K562 (cell line): ENCODE measurements around the gene VWA3B. TPM values are rescaled to one million over a fixed set of nuclear protein-coding genes. Genes with fewer than 3 reads are reported as not detected.

Experiments
- ATAC-seq: fragments of 200-7000 bp; cut with Tn5 transposase; 3 replicates; pipeline ENCODE4 v1.9.1; 2020; ENCODE audit warnings: moderate library complexity
- BruUV-seq: library from RNA; stranded (reverse); fragments of 400-500 nt; replicated peaks from 2 replicates; lab custom pipeline; 2021; lab: Mats Ljungman, UMichigan
- CTCF ChIA-PET: fragments of 300-600 bp; formaldehyde crosslinking; extraction: SDS; loops from one replicate; lab custom pipeline; 2021; ENCODE audit warnings: low intra/inter-chr PET ratio; lab: Yijun Ruan, JAX
- POLR2A ChIA-PET: fragments of 300-600, 350-650 bp; sonication (Branson Sonifier 250); formaldehyde crosslinking; extraction: SDS; loops from one replicate; lab custom pipeline; 2021; ENCODE audit warnings: antibody characterized with exemption, inconsistent platforms; lab: Yijun Ruan, JAX
- DNase-seq, 4 experiments: peaks; one replicate each; pipeline versions ENCODE4 v3.0.0 to v3.0.0-alpha.2; 2011 to 2018; ENCODE audit warnings: low spot score in 3 of 4, mixed read lengths in 3 of 4; ENCODE audit errors: extremely low read depth in 1 of 4
- FAIRE-seq: peaks from 2 replicates; lab custom pipeline; 2011; peaks lifted over from hg19 to GRCh38; lab: Jason Lieb, UNC
- H2AFZ ChIP-seq: 2 replicates; pipeline ENCODE4 v1.6.0; 2011; ENCODE audit warnings: low read depth, low read length, control low read depth, inconsistent platforms
- H3K27ac ChIP-seq: fragments of 200-600 bp; 3 replicates; pipeline ENCODE4 v1.8.0; 2011; ENCODE audit warnings: low read depth, mild to moderate bottlenecking, control low read depth, inconsistent platforms, low read length, moderate library complexity, mixed read lengths; ENCODE audit errors: extremely low read depth
- H3K27me3 ChIP-seq, 2 experiments: fragments of 300-600 bp in 1 of 2; 2 replicates in 1 of 2; 3 replicates in 1 of 2; pipeline versions ENCODE4 v1.6.0 to v1.8.0; 2011; ENCODE audit warnings: inconsistent platforms in 2 of 2, low read length in 2 of 2, mild to moderate bottlenecking in 1 of 2, mixed read lengths in 1 of 2, moderate library complexity in 1 of 2; ENCODE audit not compliant: control insufficient read depth in 2 of 2, insufficient read depth in 2 of 2
- H3K36me3 ChIP-seq: fragments of 300-600 bp; 3 replicates; pipeline ENCODE4 v1.8.0; 2011; ENCODE audit warnings: mild to moderate bottlenecking, low read length, inconsistent platforms; ENCODE audit not compliant: control insufficient read depth, insufficient read depth
- H3K4me1 ChIP-seq, 2 experiments: fragments of 200-600 bp in 1 of 2; replicated peaks in 1 of 2; 2 replicates in 1 of 2; 3 replicates in 1 of 2; pipeline versions ENCODE4 v1.5.1 to v1.8.0; 2011; ENCODE audit warnings: inconsistent platforms in 2 of 2, low read length in 2 of 2, mild to moderate bottlenecking in 1 of 2, mixed read lengths in 1 of 2, moderate library complexity in 1 of 2; ENCODE audit not compliant: control insufficient read depth in 2 of 2, insufficient read depth in 2 of 2
- H3K4me2 ChIP-seq: 2 replicates; pipeline ENCODE4 v1.6.1; 2011; ENCODE audit warnings: low read length, control low read depth, inconsistent platforms, mixed read lengths; ENCODE audit not compliant: insufficient read depth
- H3K4me3 ChIP-seq: fragments of 200-600 bp; sonication (generic), shearing (Covaris generic); 2 replicates; pipeline ENCODE4 v1.5.1; 2016; ENCODE audit warnings: control low read depth, inconsistent platforms
- H3K79me2 ChIP-seq: fragments of 200-600 bp; 3 replicates; pipeline ENCODE4 v1.8.0; 2011; ENCODE audit warnings: low read length, inconsistent platforms; ENCODE audit not compliant: control insufficient read depth, insufficient read depth
- H3K9ac ChIP-seq, 2 experiments: 2 replicates each; pipeline versions ENCODE4 v1.6.0 to v1.6.1; 2011; ENCODE audit warnings: low read depth in 2 of 2, low read length in 2 of 2, control low read depth in 1 of 2, inconsistent platforms in 1 of 2, mild to moderate bottlenecking in 1 of 2, mixed read lengths in 1 of 2; ENCODE audit not compliant: insufficient read depth in 1 of 2
- H3K9me1 ChIP-seq: one replicate; pipeline ENCODE4 v1.6.0; 2011; ENCODE audit warnings: inconsistent platforms, mild to moderate bottlenecking, low read length, moderate library complexity; ENCODE audit not compliant: control insufficient read depth, insufficient read depth
- H3K9me3 ChIP-seq: replicated peaks from 2 replicates; pipeline ENCODE4 v1.5.1; 2011; ENCODE audit warnings: low read depth, low read length, inconsistent platforms; ENCODE audit not compliant: control insufficient read depth, insufficient read depth
- H4K20me1 ChIP-seq: replicated peaks from 2 replicates; pipeline ENCODE4 v1.6.1; 2011; ENCODE audit warnings: low read length, inconsistent platforms, mixed read lengths; ENCODE audit not compliant: control insufficient read depth, insufficient read depth
- ARID3B ChIP-seq: fragments of 250-450 bp; sonication (Bioruptor Pico); IDR thresholded peaks from 2 replicates; pipeline ENCODE4 v1.4.0; 2020; ENCODE audit warnings: borderline replicate concordance
- CHD1 ChIP-seq: fragments of 200-600 bp; sonication (generic); IDR thresholded peaks from one replicate; pipeline ENCODE4 v1.6.1; 2012; ENCODE audit warnings: mild to moderate bottlenecking, moderate library complexity, low read length, inconsistent platforms
- DMBX1 ChIP-seq: fragments of 250-450 bp; sonication (Bioruptor Pico); IDR thresholded peaks from 2 replicates; pipeline ENCODE4 v1.8.0; 2022; ENCODE audit warnings: inconsistent platforms, mild to moderate bottlenecking, moderate library complexity, borderline replicate concordance
- FIP1L1 ChIP-seq: fragments of 200-400 bp; formaldehyde crosslinking; IDR thresholded peaks from 2 replicates; pipeline ENCODE4 v1.6.1; 2018; ENCODE audit warnings: mild to moderate bottlenecking, low read depth, low read length; ENCODE audit not compliant: poor library complexity, severe bottlenecking
- GTF2A2 ChIP-seq: IDR thresholded peaks from 2 replicates; pipeline ENCODE4 v1.6.1; 2016; ENCODE audit warnings: mild to moderate bottlenecking, missing genetic modification characterization, missing compliant biosample characterization
- HSF4 ChIP-seq: fragments of 250-450 bp; sonication (Bioruptor Pico); IDR thresholded peaks from 2 replicates; pipeline ENCODE4 v2.1.2; 2022; ENCODE audit warnings: mild to moderate bottlenecking, moderate library complexity, borderline replicate concordance
- IRF1 ChIP-seq: sonication (generic); formaldehyde crosslinking; IDR thresholded peaks from 2 replicates; pipeline ENCODE4 v1.8.0; 2022; ENCODE audit warnings: missing genetic modification reagents, mild to moderate bottlenecking, borderline replicate concordance
- MAFK ChIP-seq: IDR thresholded peaks from 2 replicates; pipeline ENCODE4 v1.6.1; 2011; ENCODE audit warnings: low read length, improper control_type of control experiment
- MXI1 ChIP-seq: IDR thresholded peaks from 2 replicates; pipeline ENCODE4 v1.6.1; 2011; ENCODE audit warnings: low read depth, mild to moderate bottlenecking, improper control_type of control experiment, low read length
- NR2F6 ChIP-seq: fragments of 450-650 bp; formaldehyde crosslinking; IDR thresholded peaks from 2 replicates; pipeline ENCODE4 v1.4.0; 2020; ENCODE audit warnings: mild to moderate bottlenecking
- SMARCA5 ChIP-seq: fragments of 450-650 bp; IDR thresholded peaks from 2 replicates; pipeline ENCODE4 v1.6.1; 2016
- SNAPC5 ChIP-seq: fragments of 250-450 bp; sonication (Bioruptor Pico); IDR thresholded peaks from 2 replicates; pipeline ENCODE4 v1.8.0; 2021; ENCODE audit warnings: moderate library complexity, mild to moderate bottlenecking, inconsistent platforms
- ZEB2 ChIP-seq: fragments of 450-650 bp; IDR thresholded peaks from 2 replicates; pipeline ENCODE4 v1.6.1; 2016
- ZNF12 ChIP-seq: sonication (generic); formaldehyde crosslinking; IDR thresholded peaks from 2 replicates; pipeline ENCODE4 v1.4.0; 2020; ENCODE audit warnings: mild to moderate bottlenecking, missing genetic modification reagents
- WGBS: fragments of 100-300 bp; shearing (Covaris generic); methylation state at CpG from one replicate; pipeline ENCODE4 v1.1.6; 2016; ENCODE audit warnings: low coverage, mixed read lengths; ENCODE audit not compliant: insufficient coverage; ENCODE audit errors: missing lambda C conversion rate; 5-methylcytosine and 5-hydroxymethylcytosine counted together
- in situ Hi-C: fragments of 300-500 bp; cut with MboI; formaldehyde crosslinking; loops from 4 replicates; pipeline ENCODE4 v1.15.0; 2018; ENCODE audit warnings: inconsistent platforms, mixed read lengths
- intact Hi-C: fragments of 100-400 bp; cut with micrococcal nuclease; formaldehyde crosslinking; loops from 2 replicates; pipeline ENCODE4 v1.14.2; 2022
- polyA plus RNA-seq, 8 experiments: library from polyadenylated mRNA; depleted of rRNA in 4 of 8; stranded (reverse) in 5 of 8; unstranded in 3 of 8; fragments of >200 nt; fragmentation: Nextera tagmentation in 2 of 8; fragmentation: Illumina TruSeq in 1 of 8; extraction: Ambion mirVana in 2 of 8; extraction: Trizol in 1 of 8; gene quantifications; 2 replicates each; pipeline versions ENCODE4 v1.2.1 to v1.2.3, GENCODE V29; 2011 to 2014; ENCODE audit warnings: inconsistent platforms in 1 of 8, missing spikeins in 1 of 8
- total RNA-seq, 7 experiments: library from RNA; depleted of rRNA in 6 of 7; stranded (reverse); fragments of >200 nt in 6 of 7; fragmentation: Illumina TruSeq in 2 of 7; extraction: Trizol in 2 of 7; gene quantifications; 2 replicates each; pipeline versions ENCODE4 v1.2.1 to v1.2.3, GENCODE V29; 2011 to 2021; ENCODE audit warnings: low replicate concordance in 1 of 7

VWA3B gene
- total and polyA plus RNA-seq, 9 of the 15 experiments (the other 6 are each of a cell fraction or from before 2014, with no cell fraction given): not detected

GRCh38 chr2:98093146-98093545, 6.2 kb downstream of the VWA3B start:
- BruUV-seq: no TSS peak
- TF ChIP-seq CHD1 (no peak), DMBX1 (no peak), GTF2A2 (tag) (no peak), MAFK (no peak), HSF4 (CRISPR knock-in tag) (no peak), ARID3B (CRISPR knock-in tag) (no peak), SMARCA5 (no peak), ZEB2 (no peak), ZNF12 (no peak), SNAPC5 (CRISPR knock-in tag) (no peak), IRF1 (CRISPR knock-in tag) (no peak), NR2F6 (CRISPR knock-in tag) (no peak), FIP1L1 (no peak), MXI1 (no peak)
- TF ChIP-seq, all 486 proteins: peak for 0
- H3K4me3 ChIP-seq: no peak overlapping the region
- H3K4me2 ChIP-seq: no peak overlapping the region
- no peak for ATAC-seq
- no peak for FAIRE-seq
- in situ Hi-C loops (no loop called here), intact Hi-C loops (no loop called here)
- H3K36me3 ChIP-seq: no peaks in the 10 kb centered on the region
- peaks cover 2 to 3% of the 10 kb centered on the region in 2 experiments; a peak in 1 of 5 replicates for H3K27me3 ChIP-seq
- no peaks in the 10 kb centered on the region for H3K9me1 ChIP-seq
- POLR2A ChIA-PET: no interaction called here
- no peak overlapping the region for H3K27ac ChIP-seq
- 0% methylated on average over 3 of the region's 3 CpGs for WGBS
- H3K4me1 ChIP-seq: no peaks in the 10 kb centered on the region
- H3K9me3 ChIP-seq: no peaks in the 10 kb centered on the region
- no peak for DNase-seq
- H3K9ac ChIP-seq: no peak overlapping the region
- CTCF ChIA-PET: no interaction called here
- no peaks in the 10 kb centered on the region for H4K20me1 ChIP-seq
- no peaks in the 10 kb centered on the region for H3K79me2 ChIP-seq
- no peak overlapping the region for H2AFZ ChIP-seq
